DND-41 (cell line): ENCODE data around the gene NEDD4L.

ENCODE experiments used
- EZH2 ChIP-seq: IDR thresholded peaks from 3 replicates; pipeline ENCODE4 v1.6.1; 2012; ENCODE audit warnings: borderline replicate concordance, low read depth, mild to moderate bottlenecking, moderate library complexity, low read length, inconsistent platforms; ENCODE audit not compliant: severe bottlenecking
- TF ChIP-seq, protein P1 (sequence below): IDR thresholded peaks from 2 replicates; pipeline ENCODE4 v1.5.1; 2012; ENCODE audit warnings: borderline replicate concordance, low read length, moderate library complexity, mild to moderate bottlenecking; ENCODE audit not compliant: poor library complexity, severe bottlenecking; ENCODE audit errors: extremely low read depth

- TF ChIP-seq, protein P1, sequence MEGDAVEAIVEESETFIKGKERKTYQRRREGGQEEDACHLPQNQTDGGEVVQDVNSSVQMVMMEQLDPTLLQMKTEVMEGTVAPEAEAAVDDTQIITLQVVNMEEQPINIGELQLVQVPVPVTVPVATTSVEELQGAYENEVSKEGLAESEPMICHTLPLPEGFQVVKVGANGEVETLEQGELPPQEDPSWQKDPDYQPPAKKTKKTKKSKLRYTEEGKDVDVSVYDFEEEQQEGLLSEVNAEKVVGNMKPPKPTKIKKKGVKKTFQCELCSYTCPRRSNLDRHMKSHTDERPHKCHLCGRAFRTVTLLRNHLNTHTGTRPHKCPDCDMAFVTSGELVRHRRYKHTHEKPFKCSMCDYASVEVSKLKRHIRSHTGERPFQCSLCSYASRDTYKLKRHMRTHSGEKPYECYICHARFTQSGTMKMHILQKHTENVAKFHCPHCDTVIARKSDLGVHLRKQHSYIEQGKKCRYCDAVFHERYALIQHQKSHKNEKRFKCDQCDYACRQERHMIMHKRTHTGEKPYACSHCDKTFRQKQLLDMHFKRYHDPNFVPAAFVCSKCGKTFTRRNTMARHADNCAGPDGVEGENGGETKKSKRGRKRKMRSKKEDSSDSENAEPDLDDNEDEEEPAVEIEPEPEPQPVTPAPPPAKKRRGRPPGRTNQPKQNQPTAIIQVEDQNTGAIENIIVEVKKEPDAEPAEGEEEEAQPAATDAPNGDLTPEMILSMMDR = no peak
- no peak for TF ChIP-seq EZH2
These were observed 80.4 kb downstream of the NEDD4L start for GRCh38 chr18:58124475-58124874.
